Smooth muscle cell (in vitro differentiated cells): ENCODE measurements around the gene GANC. TPM values are rescaled to one million over a fixed set of nuclear protein-coding genes. Genes with fewer than 3 reads are reported as not detected.

Source experiments
- DNase-seq: peaks from one replicate; lab custom pipeline; 2025; ENCODE audit not compliant: unreplicated experiment; lab: John Stamatoyannopoulos, UW
- H2AFZ ChIP-seq: fragments of 200-600 bp; sonication (generic); 2 replicates; pipeline ENCODE4 v1.6.0; 2016; ENCODE audit warnings: antibody characterized with exemption, low read depth, mild to moderate bottlenecking
- H3F3A ChIP-seq: fragments of 200-600 bp; sonication (generic); 2 replicates; pipeline ENCODE4 v1.6.0; 2017; ENCODE audit warnings: antibody characterized with exemption, low read depth
- H3K27ac ChIP-seq: fragments of 200-600 bp; sonication (generic); 2 replicates; pipeline ENCODE4 v1.5.1; 2016; ENCODE audit warnings: low read depth, mild to moderate bottlenecking
- H3K27me3 ChIP-seq: fragments of 200-600 bp; sonication (generic); 2 replicates; pipeline ENCODE4 v1.6.1; 2016; ENCODE audit warnings: low read depth, mild to moderate bottlenecking
- H3K36me3 ChIP-seq: fragments of 200-600 bp; sonication (generic); 2 replicates; pipeline ENCODE4 v1.5.1; 2016; ENCODE audit warnings: low read depth
- H3K4me1 ChIP-seq: fragments of 200-600 bp; sonication (generic); 2 replicates; pipeline ENCODE4 v1.5.1; 2016; ENCODE audit warnings: low read depth
- H3K4me2 ChIP-seq: fragments of 200-600 bp; sonication (generic); 2 replicates; pipeline ENCODE4 v1.6.0; 2016; ENCODE audit warnings: mild to moderate bottlenecking
- H3K4me3 ChIP-seq: fragments of 200-600 bp; sonication (generic); 2 replicates; pipeline ENCODE4 v1.5.1; 2016; ENCODE audit warnings: mild to moderate bottlenecking
- H3K79me2 ChIP-seq: fragments of 200-600 bp; sonication (generic); 2 replicates; pipeline ENCODE4 v1.6.0; 2016; ENCODE audit warnings: low read depth, mild to moderate bottlenecking
- H3K9ac ChIP-seq: fragments of 200-600 bp; sonication (generic); 2 replicates; pipeline ENCODE4 v1.6.0; 2016; ENCODE audit warnings: low read depth
- H3K9me3 ChIP-seq: fragments of 200-600 bp; sonication (generic); replicated peaks from 2 replicates; pipeline ENCODE4 v1.5.1; 2016; ENCODE audit warnings: low read depth
- H4K20me1 ChIP-seq: fragments of 200-600 bp; sonication (generic); 2 replicates; pipeline ENCODE4 v1.6.0; 2016; ENCODE audit warnings: low read depth
- WGBS: methylation state at CpG from one replicate; pipeline ENCODE4 v1.1.7; 2016; ENCODE audit warnings: low lambda C conversion rate; 5-methylcytosine and 5-hydroxymethylcytosine counted together
- polyA plus RNA-seq: library from polyadenylated mRNA; unstranded; fragments of >200 nt; fragmentation: Nextera tagmentation; extraction: Ambion mirVana; gene quantifications from 2 replicates; pipeline ENCODE4 v1.2.1, GENCODE V29; 2016
- total RNA-seq: library from RNA; depleted of rRNA; stranded (reverse); fragments of >200 nt; gene quantifications from 2 replicates; pipeline ENCODE4 v1.2.3, GENCODE V29; 2014
- TF ChIP-seq, protein P1 (sequence below): fragments of 200-600 bp; sonication (generic); IDR thresholded peaks from 2 replicates; pipeline ENCODE4 v1.5.1; 2017; ENCODE audit warnings: borderline replicate concordance, mild to moderate bottlenecking, antibody characterized with exemption; ENCODE audit not compliant: insufficient read depth, poor library complexity, severe bottlenecking

GANC gene
- total and polyA plus RNA-seq, 2 experiments from 2014 or later, result 12.6 to 13.1 TPM

DNA sequence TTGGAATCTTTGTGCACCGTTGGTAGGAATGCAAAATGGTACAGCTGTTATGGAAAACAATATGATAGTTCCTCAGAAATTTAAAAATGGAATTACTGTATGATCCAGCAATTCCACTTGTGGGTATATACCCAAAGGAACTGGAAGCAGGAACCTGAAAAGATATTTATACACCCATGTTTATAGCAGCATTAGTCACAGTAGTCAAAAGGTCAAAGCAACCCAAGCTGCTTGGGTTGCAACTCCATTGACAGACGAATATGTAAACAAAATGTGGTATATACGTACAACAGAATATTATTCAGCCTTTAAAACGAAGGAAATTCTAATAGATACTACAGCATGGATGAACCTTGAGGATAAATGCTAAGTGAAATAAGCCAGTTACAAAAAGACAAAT lies 51.3 kb downstream of the GANC start:
- Histone ChIP-seq H3K27ac (no peak overlapping the region), H3K4me1 (no peaks in the 10 kb centered on the region), H3K27me3 (no peaks in the 10 kb centered on the region), H3F3A (no peaks in the 10 kb centered on the region), H3K4me2 (no peak overlapping the region), H3K9me3 (no peaks in the 10 kb centered on the region), H3K9ac (no peak overlapping the region), H3K79me2 (no peaks in the 10 kb centered on the region), H3K4me3 (no peak overlapping the region), H3K36me3 (no peaks in the 10 kb centered on the region), H4K20me1 (no peaks in the 10 kb centered on the region), H2AFZ (no peak overlapping the region)
- DNase-seq, result no peak
- TF ChIP-seq, protein P1, sequence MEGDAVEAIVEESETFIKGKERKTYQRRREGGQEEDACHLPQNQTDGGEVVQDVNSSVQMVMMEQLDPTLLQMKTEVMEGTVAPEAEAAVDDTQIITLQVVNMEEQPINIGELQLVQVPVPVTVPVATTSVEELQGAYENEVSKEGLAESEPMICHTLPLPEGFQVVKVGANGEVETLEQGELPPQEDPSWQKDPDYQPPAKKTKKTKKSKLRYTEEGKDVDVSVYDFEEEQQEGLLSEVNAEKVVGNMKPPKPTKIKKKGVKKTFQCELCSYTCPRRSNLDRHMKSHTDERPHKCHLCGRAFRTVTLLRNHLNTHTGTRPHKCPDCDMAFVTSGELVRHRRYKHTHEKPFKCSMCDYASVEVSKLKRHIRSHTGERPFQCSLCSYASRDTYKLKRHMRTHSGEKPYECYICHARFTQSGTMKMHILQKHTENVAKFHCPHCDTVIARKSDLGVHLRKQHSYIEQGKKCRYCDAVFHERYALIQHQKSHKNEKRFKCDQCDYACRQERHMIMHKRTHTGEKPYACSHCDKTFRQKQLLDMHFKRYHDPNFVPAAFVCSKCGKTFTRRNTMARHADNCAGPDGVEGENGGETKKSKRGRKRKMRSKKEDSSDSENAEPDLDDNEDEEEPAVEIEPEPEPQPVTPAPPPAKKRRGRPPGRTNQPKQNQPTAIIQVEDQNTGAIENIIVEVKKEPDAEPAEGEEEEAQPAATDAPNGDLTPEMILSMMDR, result no peak
- WGBS, result 67% methylated on average over 4 of the region's 4 CpGs

DNA sequence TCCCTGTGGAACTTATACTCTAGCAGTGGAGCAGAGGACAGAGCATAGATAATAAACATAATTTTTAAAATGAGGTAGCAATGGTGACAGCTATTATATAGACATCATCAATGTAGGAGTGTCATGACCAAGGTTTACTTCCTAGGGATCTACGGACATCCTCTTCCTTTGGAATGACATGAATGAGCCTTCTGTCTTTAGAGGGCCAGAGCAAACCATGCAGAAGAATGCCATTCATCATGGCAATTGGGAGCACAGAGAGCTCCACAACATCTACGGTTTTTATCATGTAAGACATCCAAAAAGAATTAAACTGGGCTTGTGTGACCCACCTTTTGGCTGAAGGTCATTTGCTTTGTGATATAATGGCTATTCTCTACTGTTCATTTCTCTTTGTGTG lies 56.2 kb downstream of the GANC start:
- Histone ChIP-seq H3K27ac (no peak overlapping the region), H3K9me3 (no peaks in the 10 kb centered on the region), H3K4me2 (no peak overlapping the region), H2AFZ (no peak overlapping the region), H3K27me3 (no peaks in the 10 kb centered on the region), H4K20me1 (no peaks in the 10 kb centered on the region), H3K79me2 (no peaks in the 10 kb centered on the region), H3K4me3 (no peak overlapping the region), H3K4me1 (no peaks in the 10 kb centered on the region), H3F3A (no peaks in the 10 kb centered on the region), H3K36me3 (no peaks in the 10 kb centered on the region), H3K9ac (no peak overlapping the region)
- TF ChIP-seq, protein P1, result no peak
- WGBS, result 92% methylated on average over 2 of the region's 2 CpGs
- no peak for DNase-seq

DNA sequence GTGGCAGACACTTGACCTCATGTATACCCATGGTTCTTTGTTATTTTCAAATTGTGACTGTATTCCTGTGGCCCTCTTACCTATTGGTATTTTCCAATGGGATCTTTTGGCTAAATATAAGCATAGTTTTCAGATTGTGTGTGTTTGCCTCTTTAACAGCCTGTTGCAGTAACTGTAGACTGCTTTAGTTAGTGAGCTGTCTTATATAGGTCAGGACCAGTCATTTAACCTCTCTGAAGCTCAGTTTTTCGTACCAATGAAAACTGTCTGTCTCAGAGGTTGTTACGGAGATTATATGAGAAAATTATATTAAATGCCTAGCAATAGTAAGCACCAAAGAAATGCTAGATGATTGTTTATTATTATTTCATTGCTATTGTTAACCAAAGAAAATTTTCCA lies 57.0 kb downstream of the GANC start:
- TF ChIP-seq, protein P1, result no peak
- Histone ChIP-seq H3K4me2 (no peak overlapping the region), H3K9me3 (no peaks in the 10 kb centered on the region), H2AFZ (no peak overlapping the region), H3K27ac (no peak overlapping the region), H4K20me1 (no peaks in the 10 kb centered on the region), H3K79me2 (no peaks in the 10 kb centered on the region), H3K4me3 (no peak overlapping the region), H3K36me3 (peaks cover under 1% of the 10 kb centered on the region), H3K27me3 (no peaks in the 10 kb centered on the region), H3K9ac (no peak overlapping the region), H3K4me1 (no peaks in the 10 kb centered on the region), H3F3A (no peaks in the 10 kb centered on the region)
- no peak for DNase-seq
- 81% methylated on average over 2 of the region's 2 CpGs for WGBS

DNA sequence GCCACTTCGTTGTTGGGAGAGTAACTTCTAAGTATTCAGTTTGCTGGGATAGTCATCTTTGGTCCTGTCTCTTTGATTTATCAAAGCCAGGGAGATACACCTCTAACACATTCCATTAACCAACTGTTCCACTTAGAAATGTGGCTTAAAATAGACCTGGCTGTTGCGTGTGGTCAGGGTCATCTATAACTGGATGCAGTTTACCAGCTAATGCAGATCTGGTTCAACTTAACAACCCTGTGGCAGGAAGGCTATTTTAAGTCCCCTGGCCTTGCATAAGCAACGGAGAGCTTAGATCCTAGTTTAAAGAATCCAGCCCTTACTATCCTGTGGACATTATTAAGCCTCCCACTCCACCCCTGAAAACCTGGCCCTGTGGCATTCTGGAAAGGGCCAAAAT lies 58.2 kb downstream of the GANC start:
- Histone ChIP-seq H3K4me1 (no peaks in the 10 kb centered on the region), H2AFZ (no peak overlapping the region), H3K27ac (no peak overlapping the region), H3K9me3 (peaks cover 5% of the 10 kb centered on the region), H3K4me2 (no peak overlapping the region), H3K79me2 (no peaks in the 10 kb centered on the region), H3K9ac (no peak overlapping the region), H4K20me1 (no peaks in the 10 kb centered on the region), H3K27me3 (no peaks in the 10 kb centered on the region), H3K36me3 (peaks cover 7% of the 10 kb centered on the region), H3K4me3 (no peak overlapping the region), H3F3A (no peaks in the 10 kb centered on the region)
- DNase-seq, result no peak
- TF ChIP-seq, protein P1, result no peak
- WGBS, result 50% methylated on average over 3 of the region's 3 CpGs
